HepG2 (cell line): Measurements from ENCODE around the gene FAM20C. TPM values are rescaled to one million over a fixed set of nuclear protein-coding genes. Genes with fewer than 3 reads are reported as not detected.
A peak's percentile ranks its signal among the peaks of the same experiment; 100 is the strongest.

ENCODE experiments used
- BHLHE40 ChIP-seq: IDR thresholded peaks from 2 replicates; pipeline ENCODE4 v1.6.1; 2011; ENCODE audit warnings: low read length, improper control_type of control experiment
- PAF1 ChIP-seq: IDR thresholded peaks from 2 replicates; pipeline ENCODE4 v1.6.1; 2016; ENCODE audit warnings: missing genetic modification reagents, missing compliant biosample characterization
- PBX3 ChIP-seq: sonication (generic); formaldehyde crosslinking; IDR thresholded peaks from 2 replicates; pipeline ENCODE4 v1.8.1; 2023; ENCODE audit warnings: missing genetic modification reagents, inconsistent platforms, borderline replicate concordance
- POGZ ChIP-seq: sonication (generic); formaldehyde crosslinking; IDR thresholded peaks from 2 replicates; pipeline ENCODE4 v1.4.0; 2020; ENCODE audit warnings: mild to moderate bottlenecking, missing genetic modification reagents
- RBM39 ChIP-seq: fragments of 200-400 bp; formaldehyde crosslinking; IDR thresholded peaks from one replicate; pipeline ENCODE4 v1.6.1; 2018; ENCODE audit warnings: antibody characterized with exemption, mild to moderate bottlenecking, low read depth, low read length; ENCODE audit not compliant: poor library complexity, severe bottlenecking
- SAFB2 ChIP-seq: sonication (generic); formaldehyde crosslinking; IDR thresholded peaks from 2 replicates; pipeline ENCODE4 v1.5.1; 2020; ENCODE audit warnings: missing genetic modification reagents, low read depth, mild to moderate bottlenecking, borderline replicate concordance
- TRIM24 ChIP-seq: sonication (generic); formaldehyde crosslinking; IDR thresholded peaks from 2 replicates; pipeline ENCODE4 v1.8.0; 2022; ENCODE audit warnings: mild to moderate bottlenecking, missing genetic modification reagents
- XRCC5 ChIP-seq: fragments of 200-400 bp; formaldehyde crosslinking; optimal IDR thresholded peaks from 2 replicates; pipeline ENCODE3; 2017; ENCODE audit warnings: mild to moderate bottlenecking, low read length
- ZBTB40 ChIP-seq, 2 experiments: fragments of 450-650 bp in 1 of 2; sonication (generic) in 1 of 2; formaldehyde crosslinking in 1 of 2; IDR thresholded peaks; 2 replicates each; pipeline versions ENCODE4 v1.6.1 to v1.8.0; 2016 to 2022; ENCODE audit warnings: antibody characterized with exemption in 1 of 2, mild to moderate bottlenecking in 1 of 2, missing genetic modification reagents in 1 of 2
- ZNF33A ChIP-seq: sonication (generic); formaldehyde crosslinking; IDR thresholded peaks from 2 replicates; pipeline ENCODE4 v1.5.1; 2020; ENCODE audit warnings: missing genetic modification reagents, mild to moderate bottlenecking, moderate library complexity, borderline replicate concordance
- ZNF383 ChIP-seq: sonication (generic); formaldehyde crosslinking; IDR thresholded peaks from 2 replicates; pipeline ENCODE4 v1.4.0; 2020; ENCODE audit warnings: missing genetic modification reagents, mild to moderate bottlenecking, borderline replicate concordance
- ZNF563 ChIP-seq: sonication (generic); formaldehyde crosslinking; IDR thresholded peaks from 2 replicates; pipeline ENCODE4 v1.8.0; 2022; ENCODE audit warnings: mild to moderate bottlenecking, moderate library complexity, missing genetic modification reagents
- polyA plus RNA-seq, 8 experiments: library from polyadenylated mRNA; depleted of rRNA in 3 of 8; stranded (reverse) in 7 of 8; unstranded in 1 of 8; fragments of >200 nt; fragmentation: Illumina TruSeq in 4 of 8; extraction: Trizol in 4 of 8; gene quantifications; 2 replicates each; pipeline versions ENCODE4 v1.2.1 to v1.2.3, GENCODE V29; 2011 to 2016; ENCODE audit warnings: low read depth in 4 of 8, missing spikeins in 1 of 8, mixed read lengths in 1 of 8; ENCODE audit not compliant: insufficient read depth in 1 of 8
- total RNA-seq, 5 experiments: library from RNA; depleted of rRNA; stranded (reverse); fragments of >200 nt; fragmentation: Illumina TruSeq; extraction: Trizol; gene quantifications; 2 replicates each; pipeline ENCODE4 v1.2.3, GENCODE V29; 2016; ENCODE audit warnings: low read depth in 1 of 5
- TF ChIP-seq, protein P1 (sequence below): sonication (generic); formaldehyde crosslinking; IDR thresholded peaks from 2 replicates; pipeline ENCODE4 v1.4.0; 2020; ENCODE audit warnings: low read depth, missing genetic modification reagents

Gene FAM20C
- total and polyA plus RNA-seq, 2 of the 13 experiments (the other 11 are each of a cell fraction or from before 2014, with no cell fraction given) = 11.9 to 19.9 TPM

GRCh38 chr7:197413-198335 is 5.3 kb downstream of the FAM20C start (continued):
- TF ChIP-seq, protein P1, sequence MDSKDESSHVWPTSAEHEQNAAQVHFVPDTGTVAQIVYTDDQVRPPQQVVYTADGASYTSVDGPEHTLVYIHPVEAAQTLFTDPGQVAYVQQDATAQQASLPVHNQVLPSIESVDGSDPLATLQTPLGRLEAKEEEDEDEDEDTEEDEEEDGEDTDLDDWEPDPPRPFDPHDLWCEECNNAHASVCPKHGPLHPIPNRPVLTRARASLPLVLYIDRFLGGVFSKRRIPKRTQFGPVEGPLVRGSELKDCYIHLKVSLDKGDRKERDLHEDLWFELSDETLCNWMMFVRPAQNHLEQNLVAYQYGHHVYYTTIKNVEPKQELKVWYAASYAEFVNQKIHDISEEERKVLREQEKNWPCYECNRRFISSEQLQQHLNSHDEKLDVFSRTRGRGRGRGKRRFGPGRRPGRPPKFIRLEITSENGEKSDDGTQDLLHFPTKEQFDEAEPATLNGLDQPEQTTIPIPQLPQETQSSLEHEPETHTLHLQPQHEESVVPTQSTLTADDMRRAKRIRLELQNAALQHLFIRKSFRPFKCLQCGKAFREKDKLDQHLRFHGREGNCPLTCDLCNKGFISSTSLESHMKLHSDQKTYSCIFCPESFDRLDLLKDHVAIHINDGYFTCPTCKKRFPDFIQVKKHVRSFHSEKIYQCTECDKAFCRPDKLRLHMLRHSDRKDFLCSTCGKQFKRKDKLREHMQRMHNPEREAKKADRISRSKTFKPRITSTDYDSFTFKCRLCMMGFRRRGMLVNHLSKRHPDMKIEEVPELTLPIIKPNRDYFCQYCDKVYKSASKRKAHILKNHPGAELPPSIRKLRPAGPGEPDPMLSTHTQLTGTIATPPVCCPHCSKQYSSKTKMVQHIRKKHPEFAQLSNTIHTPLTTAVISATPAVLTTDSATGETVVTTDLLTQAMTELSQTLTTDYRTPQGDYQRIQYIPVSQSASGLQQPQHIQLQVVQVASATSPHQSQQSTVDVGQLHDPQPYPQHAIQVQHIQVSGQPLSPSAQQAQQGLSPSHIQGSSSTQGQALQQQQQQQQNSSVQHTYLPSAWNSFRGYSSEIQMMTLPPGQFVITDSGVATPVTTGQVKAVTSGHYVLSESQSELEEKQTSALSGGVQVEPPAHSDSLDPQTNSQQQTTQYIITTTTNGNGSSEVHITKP (CRISPR knock-in tag) = no peak
- no peak for TF ChIP-seq PBX3
- TF ChIP-seq POGZ (CRISPR knock-in tag) = 0 out of 2 replicates have a peak, but pooled peaks have one; percentile 15
- peak; percentile 52; the same call in 1 of the 2 replicates for TF ChIP-seq BHLHE40
- no peak for TF ChIP-seq SAFB2 (CRISPR knock-in tag)
- TF ChIP-seq ZNF383 (CRISPR knock-in tag) = no peak
- no peak for TF ChIP-seq PAF1 (CRISPR knock-in tag)
- no peak for TF ChIP-seq ZNF33A
- TF ChIP-seq TRIM24 = no peak
- TF ChIP-seq ZBTB40 (IDR thresholded peaks at IDR 0.05) = no peak
- TF ChIP-seq ZBTB40 (CRISPR knock-in tag; IDR thresholded peaks at IDR 0.05) = 0 out of 2 replicates have a peak, but pooled peaks have one; percentile 16
- no peak for TF ChIP-seq ZNF563 (CRISPR knock-in tag)
- TF ChIP-seq XRCC5 = no peak
- no peak for TF ChIP-seq RBM39
